AG20443 (cell line): Measurements from ENCODE around the gene NPC1.

ENCODE experiments used
- DNase-seq: peaks from one replicate; pipeline ENCODE4 v3.0.0; 2012; ENCODE audit warnings: low spot score, mixed read lengths

The NPC1 gene

GRCh38 chr18:23548275-23548674 lies 38.0 kb downstream of the NPC1 start:
- no peak for DNase-seq

GRCh38 chr18:23547846-23548245 lies 38.5 kb downstream of the NPC1 start:
- DNase-seq, result peak; percentile 76

GRCh38 chr18:23547306-23547705 lies 39.0 kb downstream of the NPC1 start:
- no peak for DNase-seq

GRCh38 chr18:23545247-23545789 lies 41.0 kb downstream of the NPC1 start:
- DNase-seq, result no peak

- no peak for DNase-seq
Observed at GRCh38 chr18:23542461-23542860, 43.8 kb downstream of the NPC1 start.

- DNase-seq, result no peak
Observed at GRCh38 chr18:23541349-23542093, 44.8 kb downstream of the NPC1 start.

GRCh38 chr18:23540867-23541266 lies 45.4 kb downstream of the NPC1 start:
- no peak for DNase-seq

- no peak for DNase-seq
Observed at GRCh38 chr18:23539911-23540525, 46.3 kb downstream of the NPC1 start.

- no peak for DNase-seq
Observed at GRCh38 chr18:23539296-23539695, 47.0 kb downstream of the NPC1 start.

GRCh38 chr18:23538870-23539269 lies 47.4 kb downstream of the NPC1 start:
- no peak for DNase-seq

- DNase-seq, result no peak
Observed at GRCh38 chr18:23538001-23538400, 48.3 kb downstream of the NPC1 start.

GRCh38 chr18:23537274-23537673 lies 49.0 kb downstream of the NPC1 start:
- no peak for DNase-seq

GRCh38 chr18:23536204-23536603 lies 50.1 kb downstream of the NPC1 start:
- no peak for DNase-seq

- DNase-seq, result no peak
Observed at GRCh38 chr18:23534276-23534675, 52.0 kb downstream of the NPC1 start.

- DNase-seq, result peak; percentile 24
Observed at GRCh38 chr18:23532848-23533247, 53.5 kb downstream of the NPC1 start.

GRCh38 chr18:23531912-23532311 lies 54.4 kb downstream of the NPC1 start:
- no peak for DNase-seq

GRCh38 chr18:23530195-23530594 lies 56.1 kb downstream of the NPC1 start:
- no peak for DNase-seq

GRCh38 chr18:23529604-23530003 lies 56.7 kb downstream of the NPC1 start:
- DNase-seq, result peak; percentile 44

- peak; percentile 80 for DNase-seq
Observed at GRCh38 chr18:23528580-23529472, 57.5 kb downstream of the NPC1 start.

- DNase-seq, result no peak
Observed at GRCh38 chr18:23526501-23527063, 59.7 kb downstream of the NPC1 start.

GRCh38 chr18:23524213-23524707 lies 62.0 kb downstream of the NPC1 start:
- no peak for DNase-seq
